Neural progenitor cell (in vitro differentiated cells): ENCODE results near the gene HBZ.

ENCODE experiments used
- EZH2 ChIP-seq: fragments of 200-600 bp; sonication (generic); IDR thresholded peaks from 2 replicates; pipeline ENCODE4 v1.6.1; 2017; ENCODE audit warnings: antibody characterized with exemption, mild to moderate bottlenecking, moderate library complexity
- EZH2phosphoT487 ChIP-seq: fragments of 200-600 bp; sonication (generic); IDR thresholded peaks from 2 replicates; pipeline ENCODE4 v1.6.1; 2017; ENCODE audit warnings: antibody characterized with exemption
- TF ChIP-seq, protein P1 (sequence below): fragments of 200-600 bp; sonication (generic); IDR thresholded peaks from 2 replicates; pipeline ENCODE4 v1.5.1; 2017; ENCODE audit warnings: antibody characterized with exemption, mild to moderate bottlenecking

DNA sequence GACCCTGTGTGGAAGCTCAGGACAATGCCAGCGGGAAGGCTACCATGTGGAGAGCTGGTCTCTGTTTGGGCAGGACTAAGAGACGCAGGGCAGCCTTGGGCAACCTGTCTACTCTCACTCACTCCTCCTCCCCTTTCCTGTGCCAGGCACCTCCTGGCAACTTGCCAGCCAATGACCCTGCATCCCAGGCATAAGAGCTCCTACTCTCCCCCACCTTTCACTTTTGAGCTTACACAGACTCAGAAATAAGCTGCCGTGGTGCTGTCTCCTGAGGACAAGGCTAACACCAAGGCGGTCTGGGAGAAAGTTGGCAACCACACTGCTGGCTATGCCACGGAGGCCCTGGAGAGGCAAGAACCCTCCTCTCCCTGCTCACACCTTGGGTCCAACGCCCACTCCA lies 16.0 kb downstream of the HBZ start:
- no peak for TF ChIP-seq EZH2phosphoT487
- TF ChIP-seq EZH2, result no peak
- TF ChIP-seq, protein P1, sequence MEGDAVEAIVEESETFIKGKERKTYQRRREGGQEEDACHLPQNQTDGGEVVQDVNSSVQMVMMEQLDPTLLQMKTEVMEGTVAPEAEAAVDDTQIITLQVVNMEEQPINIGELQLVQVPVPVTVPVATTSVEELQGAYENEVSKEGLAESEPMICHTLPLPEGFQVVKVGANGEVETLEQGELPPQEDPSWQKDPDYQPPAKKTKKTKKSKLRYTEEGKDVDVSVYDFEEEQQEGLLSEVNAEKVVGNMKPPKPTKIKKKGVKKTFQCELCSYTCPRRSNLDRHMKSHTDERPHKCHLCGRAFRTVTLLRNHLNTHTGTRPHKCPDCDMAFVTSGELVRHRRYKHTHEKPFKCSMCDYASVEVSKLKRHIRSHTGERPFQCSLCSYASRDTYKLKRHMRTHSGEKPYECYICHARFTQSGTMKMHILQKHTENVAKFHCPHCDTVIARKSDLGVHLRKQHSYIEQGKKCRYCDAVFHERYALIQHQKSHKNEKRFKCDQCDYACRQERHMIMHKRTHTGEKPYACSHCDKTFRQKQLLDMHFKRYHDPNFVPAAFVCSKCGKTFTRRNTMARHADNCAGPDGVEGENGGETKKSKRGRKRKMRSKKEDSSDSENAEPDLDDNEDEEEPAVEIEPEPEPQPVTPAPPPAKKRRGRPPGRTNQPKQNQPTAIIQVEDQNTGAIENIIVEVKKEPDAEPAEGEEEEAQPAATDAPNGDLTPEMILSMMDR, result no peak
